Prostate gland (tissue), 2 donors: ENCODE results near the gene UBE2D2. TPM values are rescaled to one million over a fixed set of nuclear protein-coding genes. Genes with fewer than 3 reads are reported as not detected.
A peak's percentile ranks its signal among the peaks of the same experiment; 100 is the strongest.

ENCODE experiments used
- DNase-seq: peaks from one replicate; pipeline ENCODE4 v3.0.0-alpha.2; 2019; ENCODE audit warnings: low spot score
- H3K27ac ChIP-seq, 2 donors: fragments of 200-600 bp; sonication (generic); 2 replicates each; pipeline ENCODE4 v1.5.1; 2017 to 2019
- H3K27me3 ChIP-seq: fragments of 200-600 bp; sonication (generic); replicated peaks from 2 replicates; pipeline ENCODE4 v1.5.1; 2019; ENCODE audit not compliant: insufficient read depth
- H3K36me3 ChIP-seq, 2 donors: fragments of 200-600 bp; sonication (generic); 1 replicate in 1 of 2; 2 replicates in 1 of 2; pipeline versions ENCODE4 v1.5.1 to v1.8.1; 2017 to 2019
- H3K4me1 ChIP-seq: fragments of 200-600 bp; sonication (generic); replicated peaks from 2 replicates; pipeline ENCODE4 v1.5.1; 2019
- H3K4me3 ChIP-seq, 2 donors: fragments of 200-600 bp; sonication (generic); 2 replicates each; pipeline ENCODE4 v1.5.1; 2017 to 2019
- H3K9me3 ChIP-seq: fragments of 200-600 bp; sonication (generic); 2 replicates; pipeline ENCODE4 v1.5.1; 2017
- POLR2A ChIP-seq: fragments of 450-650 bp; IDR thresholded peaks from one replicate; pipeline ENCODE4 v1.6.1; 2016; ENCODE audit warnings: antibody characterized with exemption, mild to moderate bottlenecking
- POLR2AphosphoS5 ChIP-seq: sonication (generic); formaldehyde crosslinking; IDR thresholded peaks from one replicate; pipeline ENCODE4 v1.6.1; 2017; ENCODE audit warnings: antibody characterized with exemption
- WGBS: methylation state at CpG from one replicate; pipeline ENCODE4 v1.1.5; 2018; 5-methylcytosine and 5-hydroxymethylcytosine counted together
- intact Hi-C: fragments of 100-400 bp; cut with DNase I; formaldehyde crosslinking; loops from one replicate; pipeline ENCODE4 v1.14.2; 2022
- total RNA-seq, 2 donors: library from RNA; depleted of rRNA; stranded (reverse); fragments of >200 nt; gene quantifications; one replicate each; pipeline ENCODE4 v1.1.0, GENCODE V29; 2016
- TF ChIP-seq, protein P1 (sequence below), 4 experiments: fragments of 200-600 bp in 2 of 4; fragments of 450-650 bp in 2 of 4; sonication (generic) in 2 of 4; IDR thresholded peaks; 1 replicate in 3 of 4; 2 replicates in 1 of 4; pipeline ENCODE4 v1.5.1; 2016 to 2019; ENCODE audit warnings: antibody characterized with exemption in 4 of 4, mild to moderate bottlenecking in 2 of 4, moderate library complexity in 2 of 4

Gene UBE2D2
- total RNA-seq, 2 donors from 2014 or later, result 90.3 to 96.3 TPM

DNA sequence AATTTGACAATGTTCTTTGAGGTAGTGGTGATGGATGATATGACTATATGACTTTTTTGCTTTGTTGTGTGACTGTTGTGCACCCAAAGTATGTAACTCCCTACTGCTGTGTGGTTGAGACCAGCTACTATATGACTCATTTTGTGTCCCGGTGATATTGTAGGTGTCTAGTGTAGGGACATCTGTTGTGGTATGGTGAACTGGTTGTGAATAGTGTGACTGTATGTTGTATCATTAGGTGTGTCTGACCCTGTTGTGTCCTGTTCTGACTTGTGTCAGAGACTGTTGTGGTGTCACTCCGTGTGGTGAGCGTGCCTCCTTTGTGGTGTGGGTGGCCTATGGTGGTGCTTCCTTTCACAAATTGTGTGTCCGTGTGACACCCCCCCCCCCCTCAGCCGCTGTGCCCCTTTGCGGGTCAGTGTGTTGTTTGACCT is 75.9 kb downstream of the UBE2D2 start:
- TF ChIP-seq, protein P1, sequence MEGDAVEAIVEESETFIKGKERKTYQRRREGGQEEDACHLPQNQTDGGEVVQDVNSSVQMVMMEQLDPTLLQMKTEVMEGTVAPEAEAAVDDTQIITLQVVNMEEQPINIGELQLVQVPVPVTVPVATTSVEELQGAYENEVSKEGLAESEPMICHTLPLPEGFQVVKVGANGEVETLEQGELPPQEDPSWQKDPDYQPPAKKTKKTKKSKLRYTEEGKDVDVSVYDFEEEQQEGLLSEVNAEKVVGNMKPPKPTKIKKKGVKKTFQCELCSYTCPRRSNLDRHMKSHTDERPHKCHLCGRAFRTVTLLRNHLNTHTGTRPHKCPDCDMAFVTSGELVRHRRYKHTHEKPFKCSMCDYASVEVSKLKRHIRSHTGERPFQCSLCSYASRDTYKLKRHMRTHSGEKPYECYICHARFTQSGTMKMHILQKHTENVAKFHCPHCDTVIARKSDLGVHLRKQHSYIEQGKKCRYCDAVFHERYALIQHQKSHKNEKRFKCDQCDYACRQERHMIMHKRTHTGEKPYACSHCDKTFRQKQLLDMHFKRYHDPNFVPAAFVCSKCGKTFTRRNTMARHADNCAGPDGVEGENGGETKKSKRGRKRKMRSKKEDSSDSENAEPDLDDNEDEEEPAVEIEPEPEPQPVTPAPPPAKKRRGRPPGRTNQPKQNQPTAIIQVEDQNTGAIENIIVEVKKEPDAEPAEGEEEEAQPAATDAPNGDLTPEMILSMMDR (IDR thresholded peaks at IDR 0.05), result no peak
- TF ChIP-seq POLR2AphosphoS5 (no peak), POLR2A (no peak)
- H3K4me3 ChIP-seq, result peak overlapping the region; percentile 32 to 45
- no peaks in the 10 kb centered on the region for H3K27me3 ChIP-seq
- peak overlapping the region; percentile 87 to 92 for H3K27ac ChIP-seq
- H3K4me1 ChIP-seq, result peaks cover 21% of the 10 kb centered on the region
- DNase-seq, result no peak
- intact Hi-C loops, result no loop called here
- WGBS, result 10% methylated on average over 5 of the region's 6 CpGs
- no peaks in the 10 kb centered on the region for H3K9me3 ChIP-seq
- no peaks in the 10 kb centered on the region for H3K36me3 ChIP-seq

DNA sequence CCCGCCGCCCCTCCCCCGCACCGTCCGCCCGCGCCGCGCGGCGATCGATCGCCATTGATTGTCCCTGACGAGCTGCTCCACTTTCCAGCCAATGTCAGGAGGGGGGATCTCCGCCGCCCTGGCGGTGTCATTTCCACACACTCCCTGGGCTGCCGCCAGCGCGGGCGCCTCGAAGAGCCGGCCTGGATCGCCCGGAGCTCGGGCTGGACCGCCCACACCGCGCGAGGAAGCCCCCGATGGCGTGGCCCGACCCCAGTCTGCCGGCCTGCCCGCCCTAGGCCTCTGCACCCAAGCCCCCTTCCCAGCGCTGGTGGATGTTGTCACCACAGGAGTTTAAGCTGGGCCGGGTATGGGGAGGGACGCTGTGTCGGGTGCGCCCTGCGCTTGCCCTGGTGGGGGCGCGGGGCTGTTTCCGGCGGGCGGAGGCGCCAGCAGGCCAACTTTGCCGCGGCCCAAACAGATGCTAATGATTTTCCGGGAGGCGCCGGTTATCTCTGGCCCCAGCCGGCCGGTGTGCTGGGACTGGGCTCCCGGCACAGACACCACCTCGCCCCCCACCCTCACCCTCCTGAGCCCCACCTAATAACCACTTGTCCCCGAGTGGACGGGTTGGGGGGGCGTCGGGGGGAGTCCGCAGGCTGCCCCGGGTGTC is 76.4 kb downstream of the UBE2D2 start:
- no peaks in the 10 kb centered on the region for H3K36me3 ChIP-seq
- H3K4me1 ChIP-seq, result peaks cover 23% of the 10 kb centered on the region
- H3K4me3 ChIP-seq, result peak overlapping the region; percentile 32 to 45
- H3K27me3 ChIP-seq, result no peaks in the 10 kb centered on the region
- peak overlapping the region; percentile 87 to 92 for H3K27ac ChIP-seq
- peak; percentile 80 for DNase-seq
- intact Hi-C loops, result no loop called here
- TF ChIP-seq POLR2A (peak; percentile 22), POLR2AphosphoS5 (peak; percentile 72)
- TF ChIP-seq, protein P1 (IDR thresholded peaks at IDR 0.05), result peak in 3 of 4 experiments; percentile 20 to 57 (median 42)
- no peaks in the 10 kb centered on the region for H3K9me3 ChIP-seq
- WGBS, result under 1% methylated on average over 41 of the region's 62 CpGs

DNA sequence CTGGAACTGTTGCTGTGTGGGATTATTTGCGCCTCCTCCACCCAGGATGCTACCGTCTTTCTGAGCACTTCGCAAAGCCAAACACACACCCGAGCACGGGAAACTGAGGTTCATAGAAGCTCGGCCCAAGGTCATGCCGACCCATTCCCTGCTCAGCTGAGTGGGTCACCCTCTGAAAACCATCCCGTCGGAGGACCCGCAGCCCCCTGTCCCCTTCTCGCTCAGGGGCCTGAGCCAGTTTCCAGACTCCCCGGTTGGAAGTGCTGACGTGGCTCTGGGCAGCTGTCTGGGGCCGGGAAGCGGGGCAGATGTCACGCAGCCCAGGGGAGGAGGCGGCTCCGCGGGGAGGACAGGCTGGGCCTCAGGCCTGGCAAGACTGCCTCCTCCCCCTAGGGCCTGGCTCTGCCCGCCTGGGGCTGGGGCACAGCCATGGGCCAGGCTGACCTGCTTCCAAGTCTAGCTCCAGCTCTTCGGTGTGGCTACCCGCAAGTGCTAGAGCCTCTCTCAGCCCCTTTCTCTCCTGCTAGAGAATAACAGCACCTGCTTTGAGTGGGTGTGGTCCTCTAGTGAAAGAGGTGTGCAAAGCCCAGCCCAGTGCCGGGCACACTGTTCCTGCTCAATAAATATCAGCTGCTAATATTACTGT is 77.1 kb downstream of the UBE2D2 start:
- Histone ChIP-seq H3K4me3 (peak overlapping the region; percentile 32 to 45), H3K9me3 (no peaks in the 10 kb centered on the region), H3K4me1 (peaks cover 29% of the 10 kb centered on the region), H3K27me3 (no peaks in the 10 kb centered on the region), H3K27ac (peak overlapping the region; percentile 87 to 92), H3K36me3 (no peaks in the 10 kb centered on the region)
- TF ChIP-seq POLR2AphosphoS5, result peak; percentile 85
- TF ChIP-seq POLR2A, result peak; percentile 45
- TF ChIP-seq, protein P1 (IDR thresholded peaks at IDR 0.05), result no peak
- intact Hi-C loops, result no loop called here
- WGBS, result 3% methylated on average over 21 of the region's 23 CpGs
- peak; percentile 78 for DNase-seq

DNA sequence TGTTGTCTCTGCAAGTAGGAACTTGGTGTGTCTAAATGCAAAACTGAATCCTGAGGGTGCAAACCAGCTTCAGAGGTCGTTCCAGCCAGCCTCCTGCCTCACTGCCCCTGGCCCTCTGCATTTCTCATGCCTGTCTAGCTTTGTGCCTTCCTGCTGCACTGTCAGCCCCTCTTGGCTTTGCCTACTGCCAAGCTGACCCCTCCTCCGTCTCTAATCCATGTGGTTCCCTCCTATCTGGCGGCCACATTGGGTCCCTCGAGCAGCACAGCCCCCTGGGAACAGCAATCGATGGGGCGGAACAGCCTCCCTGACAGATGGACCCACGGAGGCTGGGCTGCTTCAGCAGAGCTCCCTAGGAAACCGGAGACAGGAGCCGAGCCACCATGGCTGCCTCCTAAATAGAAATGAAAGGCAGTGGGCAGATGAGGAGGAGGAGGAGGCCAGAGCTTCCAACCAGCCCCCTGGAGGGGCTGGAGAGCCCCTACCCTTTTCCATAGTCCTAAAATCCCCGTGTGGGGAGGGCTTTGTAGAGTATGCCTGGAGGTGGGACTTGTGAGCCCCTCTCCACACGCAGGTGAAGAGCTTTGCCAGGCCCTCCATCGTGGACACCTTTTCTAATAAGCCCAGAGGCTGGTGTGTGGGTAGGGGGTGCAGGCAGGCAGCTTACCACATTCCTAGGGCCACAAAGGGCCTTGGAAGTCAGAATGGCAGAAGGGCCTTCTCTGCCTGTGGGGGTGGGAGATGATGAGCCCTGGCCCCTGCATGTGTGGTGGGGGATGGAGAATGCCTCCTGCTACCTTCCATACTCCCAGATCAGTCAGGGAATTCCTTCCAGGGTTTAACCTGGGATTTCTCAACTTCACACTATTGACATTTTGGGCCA is 77.8 kb downstream of the UBE2D2 start:
- no peaks in the 10 kb centered on the region for H3K36me3 ChIP-seq
- WGBS, result 69% methylated on average over 12 of the region's 12 CpGs
- intact Hi-C loops, result no loop called here
- H3K27me3 ChIP-seq, result no peaks in the 10 kb centered on the region
- peak overlapping the region; percentile 87 to 92 for H3K27ac ChIP-seq
- H3K9me3 ChIP-seq, result no peaks in the 10 kb centered on the region
- no peak overlapping the region for H3K4me3 ChIP-seq
- H3K4me1 ChIP-seq, result peaks cover 36% of the 10 kb centered on the region
- DNase-seq, result no peak
- TF ChIP-seq POLR2AphosphoS5 (no peak), POLR2A (no peak)
- TF ChIP-seq, protein P1 (IDR thresholded peaks at IDR 0.05), result no peak
